ENCODE results near the gene HNRNPH3. TPM values are rescaled to one million over a fixed set of nuclear protein-coding genes. Genes with fewer than 3 reads are reported as not detected.

HNRNPH3 gene
- total RNA-seq, 1 experiment from 2014 or later: 143 TPM

GRCh38 chr10:68353537-68353936, 21.7 kb downstream of the HNRNPH3 start:
- Histone ChIP-seq H3K36me3 (ENCODE audit: control insufficient read depth, insufficient read depth, low read length) (no peaks in the 10 kb centered on the region), H3K27ac (ENCODE audit: low read length) (no peak overlapping the region), H3K27me3 (ENCODE audit: control insufficient read depth, insufficient read depth, low read length) (no peaks in the 10 kb centered on the region), H3K9me3 (ENCODE audit: control insufficient read depth, insufficient read depth, low read depth, low read length) (no peaks in the 10 kb centered on the region), H3K4me1 (ENCODE audit: control insufficient read depth, insufficient read depth, low read length) (no peaks in the 10 kb centered on the region), H3K4me3 (ENCODE audit: low read depth in 2 of 2, low read length in 2 of 2) (no peak overlapping the region)
- TF ChIP-seq CTCF (IDR thresholded peaks at IDR 0.05): no peak
- TF ChIP-seq, protein P1, sequence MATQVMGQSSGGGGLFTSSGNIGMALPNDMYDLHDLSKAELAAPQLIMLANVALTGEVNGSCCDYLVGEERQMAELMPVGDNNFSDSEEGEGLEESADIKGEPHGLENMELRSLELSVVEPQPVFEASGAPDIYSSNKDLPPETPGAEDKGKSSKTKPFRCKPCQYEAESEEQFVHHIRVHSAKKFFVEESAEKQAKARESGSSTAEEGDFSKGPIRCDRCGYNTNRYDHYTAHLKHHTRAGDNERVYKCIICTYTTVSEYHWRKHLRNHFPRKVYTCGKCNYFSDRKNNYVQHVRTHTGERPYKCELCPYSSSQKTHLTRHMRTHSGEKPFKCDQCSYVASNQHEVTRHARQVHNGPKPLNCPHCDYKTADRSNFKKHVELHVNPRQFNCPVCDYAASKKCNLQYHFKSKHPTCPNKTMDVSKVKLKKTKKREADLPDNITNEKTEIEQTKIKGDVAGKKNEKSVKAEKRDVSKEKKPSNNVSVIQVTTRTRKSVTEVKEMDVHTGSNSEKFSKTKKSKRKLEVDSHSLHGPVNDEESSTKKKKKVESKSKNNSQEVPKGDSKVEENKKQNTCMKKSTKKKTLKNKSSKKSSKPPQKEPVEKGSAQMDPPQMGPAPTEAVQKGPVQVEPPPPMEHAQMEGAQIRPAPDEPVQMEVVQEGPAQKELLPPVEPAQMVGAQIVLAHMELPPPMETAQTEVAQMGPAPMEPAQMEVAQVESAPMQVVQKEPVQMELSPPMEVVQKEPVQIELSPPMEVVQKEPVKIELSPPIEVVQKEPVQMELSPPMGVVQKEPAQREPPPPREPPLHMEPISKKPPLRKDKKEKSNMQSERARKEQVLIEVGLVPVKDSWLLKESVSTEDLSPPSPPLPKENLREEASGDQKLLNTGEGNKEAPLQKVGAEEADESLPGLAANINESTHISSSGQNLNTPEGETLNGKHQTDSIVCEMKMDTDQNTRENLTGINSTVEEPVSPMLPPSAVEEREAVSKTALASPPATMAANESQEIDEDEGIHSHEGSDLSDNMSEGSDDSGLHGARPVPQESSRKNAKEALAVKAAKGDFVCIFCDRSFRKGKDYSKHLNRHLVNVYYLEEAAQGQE (IDR thresholded peaks at IDR 0.05; ENCODE audit: insufficient read depth in 1 of 2, low read depth in 2 of 2, low read length in 1 of 2): no peak
- TF ChIP-seq POLR2AphosphoS5 (IDR thresholded peaks at IDR 0.05; ENCODE audit: low read depth, low read length): no peak
- TF ChIP-seq TCF7L2 (IDR thresholded peaks at IDR 0.05; ENCODE audit: low read depth, low read length): no peak
- DNase-seq (ENCODE audit: low read depth, low spot score) (no peak), ATAC-seq (no peak)
- ChIA-PET POLR2A (interaction anchor here (0.6 to 0.7 kb wide), 3 partner anchors 10 to 1508 kb away, joined by 3 to 4 read pairs (median 4); partner anchors contain the start of gene HNRNPH3), CTCF (no interaction called here)
- BruUV-seq (replicated peaks): no TSS peak
- in situ Hi-C loops (cut with HindIII; ENCODE audit: low pct_unique_long_range_greater_than_20kb, low sequenced_read_pairs): no loop called here
- intact Hi-C loops (cut with micrococcal nuclease; ENCODE audit: unreplicated experiment): no loop called here

- ATAC-seq (no peak), DNase-seq (ENCODE audit: low read depth, low spot score) (no peak)
- POLR2A ChIA-PET: no interaction called here
- in situ Hi-C loops (cut with HindIII; ENCODE audit: low pct_unique_long_range_greater_than_20kb, low sequenced_read_pairs) (no loop called here), intact Hi-C loops (cut with micrococcal nuclease; ENCODE audit: unreplicated experiment) (no loop called here)
- H3K4me3 ChIP-seq (ENCODE audit: low read depth in 2 of 2, low read length in 2 of 2): no peak overlapping the region
- no TSS peak for BruUV-seq (replicated peaks)
- no peaks in the 10 kb centered on the region for H3K9me3 ChIP-seq (ENCODE audit: control insufficient read depth, insufficient read depth, low read depth, low read length)
- H3K36me3 ChIP-seq (ENCODE audit: control insufficient read depth, insufficient read depth, low read length): peaks cover 6% of the 10 kb centered on the region
- H3K27me3 ChIP-seq (ENCODE audit: control insufficient read depth, insufficient read depth, low read length): no peaks in the 10 kb centered on the region
- H3K27ac ChIP-seq (ENCODE audit: low read length): no peak overlapping the region
- H3K4me1 ChIP-seq (ENCODE audit: control insufficient read depth, insufficient read depth, low read length): no peaks in the 10 kb centered on the region
- TF ChIP-seq CTCF (IDR thresholded peaks at IDR 0.05) (no peak), TCF7L2 (IDR thresholded peaks at IDR 0.05; ENCODE audit: low read depth, low read length) (no peak), SIN3A (IDR thresholded peaks at IDR 0.05; ENCODE audit: borderline replicate concordance, insufficient read depth, low read depth, low read length) (no peak), POLR2AphosphoS5 (IDR thresholded peaks at IDR 0.05; ENCODE audit: low read depth, low read length) (no peak)
- TF ChIP-seq, protein P1 (IDR thresholded peaks at IDR 0.05; ENCODE audit: insufficient read depth in 1 of 2, low read depth in 2 of 2, low read length in 1 of 2): no peak
- CTCF ChIA-PET: no interaction called here
Observed at GRCh38 chr10:68359189-68359588, 27.3 kb downstream of the HNRNPH3 start.

Data from Panc1 (cell line).